ENCODE data around the gene RBFA. TPM values are rescaled to one million over a fixed set of nuclear protein-coding genes. Genes with fewer than 3 reads are reported as not detected.

The RBFA gene
- total and polyA plus RNA-seq, 2 of the 13 experiments (the other 11 are each of a cell fraction or from before 2014, with no cell fraction given): 29.7 to 42.4 TPM

DNA sequence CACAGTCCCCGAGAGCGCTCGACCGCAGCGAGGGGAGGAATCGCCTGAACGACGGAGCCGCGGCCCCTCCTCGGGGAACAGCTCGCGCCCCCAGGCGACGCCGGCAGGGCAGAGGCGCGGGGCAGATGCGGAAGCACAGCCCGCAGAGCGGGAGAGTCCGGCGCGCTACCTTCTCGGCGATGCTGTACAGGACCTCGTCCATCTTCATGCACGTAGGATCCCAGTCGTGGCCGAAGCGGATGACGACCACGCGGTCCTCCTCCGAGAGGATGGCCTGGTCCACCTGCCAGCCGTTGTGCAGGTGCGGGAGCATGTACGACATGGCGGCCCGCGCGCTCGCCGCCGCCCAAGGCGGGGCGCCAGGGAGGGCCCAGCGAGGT lies 46.2 kb upstream of the RBFA start (continued):
- TF ChIP-seq, protein P1, sequence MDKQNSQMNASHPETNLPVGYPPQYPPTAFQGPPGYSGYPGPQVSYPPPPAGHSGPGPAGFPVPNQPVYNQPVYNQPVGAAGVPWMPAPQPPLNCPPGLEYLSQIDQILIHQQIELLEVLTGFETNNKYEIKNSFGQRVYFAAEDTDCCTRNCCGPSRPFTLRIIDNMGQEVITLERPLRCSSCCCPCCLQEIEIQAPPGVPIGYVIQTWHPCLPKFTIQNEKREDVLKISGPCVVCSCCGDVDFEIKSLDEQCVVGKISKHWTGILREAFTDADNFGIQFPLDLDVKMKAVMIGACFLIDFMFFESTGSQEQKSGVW (CRISPR knock-in tag; IDR thresholded peaks at IDR 0.05; ENCODE audit: borderline replicate concordance): 0 out of 2 replicates have a peak, but pooled peaks have one; percentile 51
- peak; percentile 38 for TF ChIP-seq ZNF781 (CRISPR knock-in tag; IDR thresholded peaks at IDR 0.05; ENCODE audit: borderline replicate concordance, not compliant biosample characterization)
- peak; percentile 13; the same call in 1 of the 2 replicates for TF ChIP-seq ZNF331 (CRISPR knock-in tag; IDR thresholded peaks at IDR 0.05)
- TF ChIP-seq ASH2L (IDR thresholded peaks at IDR 0.05; ENCODE audit: insufficient read length, low read depth, low read length): peak; percentile 94
- TF ChIP-seq, protein P2, sequence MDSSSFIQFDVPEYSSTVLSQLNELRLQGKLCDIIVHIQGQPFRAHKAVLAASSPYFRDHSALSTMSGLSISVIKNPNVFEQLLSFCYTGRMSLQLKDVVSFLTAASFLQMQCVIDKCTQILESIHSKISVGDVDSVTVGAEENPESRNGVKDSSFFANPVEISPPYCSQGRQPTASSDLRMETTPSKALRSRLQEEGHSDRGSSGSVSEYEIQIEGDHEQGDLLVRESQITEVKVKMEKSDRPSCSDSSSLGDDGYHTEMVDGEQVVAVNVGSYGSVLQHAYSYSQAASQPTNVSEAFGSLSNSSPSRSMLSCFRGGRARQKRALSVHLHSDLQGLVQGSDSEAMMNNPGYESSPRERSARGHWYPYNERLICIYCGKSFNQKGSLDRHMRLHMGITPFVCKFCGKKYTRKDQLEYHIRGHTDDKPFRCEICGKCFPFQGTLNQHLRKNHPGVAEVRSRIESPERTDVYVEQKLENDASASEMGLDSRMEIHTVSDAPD (CRISPR knock-in tag; IDR thresholded peaks at IDR 0.05): no peak
- TF ChIP-seq CBX5 (CRISPR knock-in tag; IDR thresholded peaks at IDR 0.05; ENCODE audit: borderline replicate concordance): peak; percentile 64; the same call in 1 of the 2 replicates
- TF ChIP-seq ZSCAN22 (CRISPR knock-in tag; IDR thresholded peaks at IDR 0.05): no peak
- TF ChIP-seq, protein P3, sequence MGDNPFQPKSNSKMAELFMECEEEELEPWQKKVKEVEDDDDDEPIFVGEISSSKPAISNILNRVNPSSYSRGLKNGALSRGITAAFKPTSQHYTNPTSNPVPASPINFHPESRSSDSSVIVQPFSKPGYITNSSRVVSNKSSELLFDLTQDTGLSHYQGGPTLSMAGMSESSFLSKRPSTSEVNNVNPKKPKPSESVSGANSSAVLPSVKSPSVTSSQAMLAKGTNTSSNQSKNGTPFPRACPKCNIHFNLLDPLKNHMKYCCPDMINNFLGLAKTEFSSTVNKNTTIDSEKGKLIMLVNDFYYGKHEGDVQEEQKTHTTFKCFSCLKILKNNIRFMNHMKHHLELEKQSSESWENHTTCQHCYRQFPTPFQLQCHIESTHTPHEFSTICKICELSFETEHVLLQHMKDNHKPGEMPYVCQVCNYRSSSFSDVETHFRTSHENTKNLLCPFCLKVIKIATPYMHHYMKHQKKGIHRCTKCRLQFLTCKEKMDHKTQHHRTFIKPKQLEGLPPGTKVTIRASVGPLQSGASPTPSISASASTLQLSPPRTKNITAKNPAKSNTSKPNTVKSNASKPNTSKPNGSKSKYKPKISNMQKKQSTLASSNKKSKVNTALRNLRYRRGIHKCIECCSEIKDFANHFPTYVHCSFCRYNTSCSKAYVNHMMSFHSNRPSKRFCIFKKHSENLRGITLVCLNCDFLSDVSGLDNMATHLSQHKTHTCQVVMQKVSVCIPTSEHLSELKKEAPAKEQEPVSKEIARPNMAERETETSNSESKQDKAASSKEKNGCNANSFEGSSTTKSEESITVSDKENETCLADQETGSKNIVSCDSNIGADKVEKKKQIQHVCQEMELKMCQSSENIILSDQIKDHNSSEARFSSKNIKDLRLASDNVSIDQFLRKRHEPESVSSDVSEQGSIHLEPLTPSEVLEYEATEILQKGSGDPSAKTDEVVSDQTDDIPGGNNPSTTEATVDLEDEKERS (CRISPR knock-in tag; IDR thresholded peaks at IDR 0.05): peak; percentile 40; the same call in 1 of the 2 replicates
- peak; percentile 93 for TF ChIP-seq ZNF430 (CRISPR knock-in tag; IDR thresholded peaks at IDR 0.05)
- no peak for TF ChIP-seq ZNF224 (CRISPR knock-in tag; IDR thresholded peaks at IDR 0.05)
- TF ChIP-seq, protein P4, sequence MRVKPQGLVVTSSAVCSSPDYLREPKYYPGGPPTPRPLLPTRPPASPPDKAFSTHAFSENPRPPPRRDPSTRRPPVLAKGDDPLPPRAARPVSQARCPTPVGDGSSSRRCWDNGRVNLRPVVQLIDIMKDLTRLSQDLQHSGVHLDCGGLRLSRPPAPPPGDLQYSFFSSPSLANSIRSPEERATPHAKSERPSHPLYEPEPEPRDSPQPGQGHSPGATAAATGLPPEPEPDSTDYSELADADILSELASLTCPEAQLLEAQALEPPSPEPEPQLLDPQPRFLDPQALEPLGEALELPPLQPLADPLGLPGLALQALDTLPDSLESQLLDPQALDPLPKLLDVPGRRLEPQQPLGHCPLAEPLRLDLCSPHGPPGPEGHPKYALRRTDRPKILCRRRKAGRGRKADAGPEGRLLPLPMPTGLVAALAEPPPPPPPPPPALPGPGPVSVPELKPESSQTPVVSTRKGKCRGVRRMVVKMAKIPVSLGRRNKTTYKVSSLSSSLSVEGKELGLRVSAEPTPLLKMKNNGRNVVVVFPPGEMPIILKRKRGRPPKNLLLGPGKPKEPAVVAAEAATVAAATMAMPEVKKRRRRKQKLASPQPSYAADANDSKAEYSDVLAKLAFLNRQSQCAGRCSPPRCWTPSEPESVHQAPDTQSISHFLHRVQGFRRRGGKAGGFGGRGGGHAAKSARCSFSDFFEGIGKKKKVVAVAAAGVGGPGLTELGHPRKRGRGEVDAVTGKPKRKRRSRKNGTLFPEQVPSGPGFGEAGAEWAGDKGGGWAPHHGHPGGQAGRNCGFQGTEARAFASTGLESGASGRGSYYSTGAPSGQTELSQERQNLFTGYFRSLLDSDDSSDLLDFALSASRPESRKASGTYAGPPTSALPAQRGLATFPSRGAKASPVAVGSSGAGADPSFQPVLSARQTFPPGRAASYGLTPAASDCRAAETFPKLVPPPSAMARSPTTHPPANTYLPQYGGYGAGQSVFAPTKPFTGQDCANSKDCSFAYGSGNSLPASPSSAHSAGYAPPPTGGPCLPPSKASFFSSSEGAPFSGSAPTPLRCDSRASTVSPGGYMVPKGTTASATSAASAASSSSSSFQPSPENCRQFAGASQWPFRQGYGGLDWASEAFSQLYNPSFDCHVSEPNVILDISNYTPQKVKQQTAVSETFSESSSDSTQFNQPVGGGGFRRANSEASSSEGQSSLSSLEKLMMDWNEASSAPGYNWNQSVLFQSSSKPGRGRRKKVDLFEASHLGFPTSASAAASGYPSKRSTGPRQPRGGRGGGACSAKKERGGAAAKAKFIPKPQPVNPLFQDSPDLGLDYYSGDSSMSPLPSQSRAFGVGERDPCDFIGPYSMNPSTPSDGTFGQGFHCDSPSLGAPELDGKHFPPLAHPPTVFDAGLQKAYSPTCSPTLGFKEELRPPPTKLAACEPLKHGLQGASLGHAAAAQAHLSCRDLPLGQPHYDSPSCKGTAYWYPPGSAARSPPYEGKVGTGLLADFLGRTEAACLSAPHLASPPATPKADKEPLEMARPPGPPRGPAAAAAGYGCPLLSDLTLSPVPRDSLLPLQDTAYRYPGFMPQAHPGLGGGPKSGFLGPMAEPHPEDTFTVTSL (CRISPR knock-in tag; IDR thresholded peaks at IDR 0.05; ENCODE audit: borderline replicate concordance): 0 out of 2 replicates have a peak, but pooled peaks have one; percentile 6
- TF ChIP-seq, protein P5, sequence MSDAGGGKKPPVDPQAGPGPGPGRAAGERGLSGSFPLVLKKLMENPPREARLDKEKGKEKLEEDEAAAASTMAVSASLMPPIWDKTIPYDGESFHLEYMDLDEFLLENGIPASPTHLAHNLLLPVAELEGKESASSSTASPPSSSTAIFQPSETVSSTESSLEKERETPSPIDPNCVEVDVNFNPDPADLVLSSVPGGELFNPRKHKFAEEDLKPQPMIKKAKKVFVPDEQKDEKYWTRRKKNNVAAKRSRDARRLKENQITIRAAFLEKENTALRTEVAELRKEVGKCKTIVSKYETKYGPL (CRISPR knock-in tag; IDR thresholded peaks at IDR 0.05): 0 out of 2 replicates have a peak, but pooled peaks have one; percentile 49
- no peak for TF ChIP-seq RFX3 (CRISPR knock-in tag; IDR thresholded peaks at IDR 0.05)
- peak; percentile 89; the same call in 1 of the 2 replicates for TF ChIP-seq NR1H2 (CRISPR knock-in tag; IDR thresholded peaks at IDR 0.05; ENCODE audit: borderline replicate concordance, low read depth)
- TF ChIP-seq ZNF143 (CRISPR knock-in tag; IDR thresholded peaks at IDR 0.05): no peak; the same call in 1 of the 2 replicates
- TF ChIP-seq MAZ (IDR thresholded peaks at IDR 0.05; ENCODE audit: borderline replicate concordance, low read depth, low read length): 0 out of 2 replicates have a peak, but pooled peaks have one; percentile 1
- TF ChIP-seq MAZ (CRISPR knock-in tag; IDR thresholded peaks at IDR 0.05; ENCODE audit: low read depth): peak; percentile 87; the same call in 1 of the 2 replicates

All from HepG2 (cell line).